NCI-H1092 treated with DMSO at 0.1 percent for 48 hours (cell line): Measurements from ENCODE around the gene FGF9.

Experiments used
- DNase-seq: peaks from one replicate; lab custom pipeline; 2025; lab: John Stamatoyannopoulos, UW

FGF9 gene

GRCh38 chr13:21670883-21671619, at the start of gene FGF9:
Gene FGF9, plus strand, starts transcription at chr13:21671073. Its CDS starts 840 bp downstream, at chr13:21671913.
- DNase-seq, result peak; percentile 89

- DNase-seq, result peak; percentile 82
Measured at GRCh38 chr13:21625366-21625765, 45.5 kb upstream of the FGF9 start.

- no peak for DNase-seq
Measured at GRCh38 chr13:21632196-21632595, 38.7 kb upstream of the FGF9 start.

- no peak for DNase-seq
Measured at GRCh38 chr13:21636656-21637055, 34.2 kb upstream of the FGF9 start.

GRCh38 chr13:21637296-21637695, 33.6 kb upstream of the FGF9 start:
- DNase-seq, result peak; percentile 62

- peak; percentile 57 for DNase-seq
Measured at GRCh38 chr13:21638319-21639282, 32.3 kb upstream of the FGF9 start.

- peak; percentile 40 for DNase-seq
Measured at GRCh38 chr13:21639561-21639960, 31.3 kb upstream of the FGF9 start.

- DNase-seq, result no peak
Measured at GRCh38 chr13:21641629-21642028, 29.2 kb upstream of the FGF9 start.

- DNase-seq, result no peak
Measured at GRCh38 chr13:21657538-21657937, 13.3 kb upstream of the FGF9 start.

GRCh38 chr13:21659087-21659486, 11.8 kb upstream of the FGF9 start:
- no peak for DNase-seq

GRCh38 chr13:21661097-21661909, 9.6 kb upstream of the FGF9 start:
- no peak for DNase-seq

- DNase-seq, result peak; percentile 51
Measured at GRCh38 chr13:21663197-21663596, 7.7 kb upstream of the FGF9 start.

- DNase-seq, result no peak
Measured at GRCh38 chr13:21668732-21669275, 2.1 kb upstream of the FGF9 start.

- peak; percentile 80 for DNase-seq
Measured at GRCh38 chr13:21670006-21670882, 629 bp upstream of the FGF9 start.

- DNase-seq, result peak; percentile 59
Measured at GRCh38 chr13:21671620-21672286, 880 bp downstream of the FGF9 start.

- no peak for DNase-seq
Measured at GRCh38 chr13:21672287-21672680, 1.4 kb downstream of the FGF9 start.

GRCh38 chr13:21672796-21673538, 2.1 kb downstream of the FGF9 start:
- DNase-seq, result peak; percentile 40

- DNase-seq, result peak; percentile 46
Measured at GRCh38 chr13:21673539-21673788, 2.6 kb downstream of the FGF9 start.

GRCh38 chr13:21673789-21674489, 3.1 kb downstream of the FGF9 start:
- DNase-seq, result peak; percentile 78
